SW 1271 (cell line): ENCODE results near the gene MAMDC2.
"Not testable (repeated sequence)": the region's sequence is repeated elsewhere in the genome, so short reads cannot be mapped to it uniquely, and the experiment has no call there.

Experiments used
- DNase-seq, 2 experiments: peaks; one replicate each; lab custom pipeline; 2025; lab: John Stamatoyannopoulos, UW

Gene MAMDC2

GRCh38 chr9:70036641-70037040, 7.0 kb upstream of the MAMDC2 start:
- no peak for DNase-seq

GRCh38 chr9:70038171-70038621, 5.5 kb upstream of the MAMDC2 start:
- DNase-seq = not testable (repeated sequence)

GRCh38 chr9:70040376-70040903, 3.2 kb upstream of the MAMDC2 start:
- no peak for DNase-seq

- DNase-seq = no peak
Measured at GRCh38 chr9:70042461-70043215, 1.0 kb upstream of the MAMDC2 start.

- DNase-seq = no peak
Measured at GRCh38 chr9:70043285-70043684, 363 bp upstream of the MAMDC2 start.

GRCh38 chr9:70044490-70045307, 1.1 kb downstream of the MAMDC2 start:
- no peak for DNase-seq

- no peak for DNase-seq
Measured at GRCh38 chr9:70045452-70045851, 1.8 kb downstream of the MAMDC2 start.

GRCh38 chr9:70046274-70047070, 2.8 kb downstream of the MAMDC2 start:
- DNase-seq = no peak

GRCh38 chr9:70049236-70049635, 5.6 kb downstream of the MAMDC2 start:
- DNase-seq = no peak

GRCh38 chr9:70049672-70050271, 6.1 kb downstream of the MAMDC2 start:
- no peak for DNase-seq

- DNase-seq = no peak
Measured at GRCh38 chr9:70052768-70053167, 9.1 kb downstream of the MAMDC2 start.

- DNase-seq = no peak
Measured at GRCh38 chr9:70053864-70054263, 10.2 kb downstream of the MAMDC2 start.

- DNase-seq = no peak
Measured at GRCh38 chr9:70054521-70054920, 10.9 kb downstream of the MAMDC2 start.

- DNase-seq = no peak
Measured at GRCh38 chr9:70055406-70056210, 12.0 kb downstream of the MAMDC2 start.

GRCh38 chr9:70056211-70056944, 12.7 kb downstream of the MAMDC2 start:
- no peak for DNase-seq

- no peak for DNase-seq
Measured at GRCh38 chr9:70058569-70059116, 15.0 kb downstream of the MAMDC2 start.

- no peak for DNase-seq
Measured at GRCh38 chr9:70060148-70060882, 16.7 kb downstream of the MAMDC2 start.

GRCh38 chr9:70060883-70061507, 17.3 kb downstream of the MAMDC2 start:
- no peak for DNase-seq

- DNase-seq = no peak
Measured at GRCh38 chr9:70061776-70062175, 18.1 kb downstream of the MAMDC2 start.
